Activated naive CD8-positive, alpha-beta T cell treated with anti-CD3 and anti-CD28 coated beads, Interleukin-2, amount 10 ng/mL, durations not matched to agents 7 days and 5 days (primary cell): ENCODE measurements around the gene COX19. TPM values are rescaled to one million over a fixed set of nuclear protein-coding genes. Genes with fewer than 3 reads are reported as not detected.
"Not testable (repeated sequence)": the region's sequence is repeated elsewhere in the genome, so short reads cannot be mapped to it uniquely, and the experiment has no call there.

Experiments used
- ATAC-seq: fragments of 150-1000 bp; cut with Tn5 transposase; one replicate; pipeline ENCODE4 v1.10.0; 2021; ENCODE audit warnings: low read depth, moderate library complexity
- POLR2A ChIA-PET: fragments of 350-600 bp; sonication (Branson Sonifier 250); formaldehyde crosslinking; loops from one replicate; lab custom pipeline; 2021; ENCODE audit warnings: antibody characterized with exemption; lab: Charles Lee
- DNase-seq: peaks from one replicate; pipeline ENCODE4 v3.0.0; 2021
- H3K27ac Mint-ChIP-seq: one replicate; pipeline ENCODE4 v1.8.0; 2022; ENCODE audit warnings: mild to moderate bottlenecking, mixed read lengths
- H3K27me3 Mint-ChIP-seq: one replicate; pipeline ENCODE4 v1.8.0; 2022; ENCODE audit warnings: mild to moderate bottlenecking, moderate library complexity, mixed read lengths
- H3K36me3 Mint-ChIP-seq: one replicate; pipeline ENCODE4 v1.8.0; 2021; ENCODE audit warnings: mild to moderate bottlenecking, mixed read lengths
- H3K4me1 Mint-ChIP-seq: one replicate; pipeline ENCODE4 v1.8.0; 2021; ENCODE audit warnings: mixed read lengths
- H3K4me3 Mint-ChIP-seq: one replicate; pipeline ENCODE4 v1.8.0; 2022; ENCODE audit warnings: mild to moderate bottlenecking, moderate library complexity, mixed read lengths
- H3K9me3 Mint-ChIP-seq: one replicate; pipeline ENCODE4 v1.8.0; 2021; ENCODE audit warnings: mixed read lengths
- total RNA-seq, 2 experiments: library from RNA; stranded (reverse); gene quantifications; one replicate each; pipeline ENCODE4 v1.2.3, GENCODE V29; 2021

COX19 gene
- total RNA-seq, 2 experiments from 2014 or later = 26.2 to 29.3 TPM

DNA sequence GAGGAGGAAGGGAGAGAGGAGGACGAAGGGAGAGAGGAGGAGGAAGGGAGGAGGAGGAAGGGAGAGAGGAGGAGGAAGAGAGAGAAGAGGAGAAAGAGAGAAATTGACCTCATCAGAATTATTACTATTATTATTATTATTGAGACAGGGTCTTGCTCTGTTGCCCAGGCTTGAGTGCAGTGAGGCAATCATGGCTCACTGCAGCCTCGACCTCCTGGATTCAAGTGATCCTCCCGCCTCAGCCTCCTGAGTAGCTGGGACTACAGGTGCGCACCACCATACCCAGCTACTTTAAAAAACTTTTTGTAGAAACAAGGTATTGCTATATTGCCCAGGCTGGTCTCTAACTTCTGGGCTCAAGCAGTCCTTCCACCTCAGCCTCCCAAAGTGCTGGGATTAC is 31.6 kb downstream of the COX19 start:
- Mint-ChIP-seq H3K9me3 (peaks cover 15% of the 10 kb centered on the region), H3K36me3 (peaks cover 15% of the 10 kb centered on the region)
- H3K27ac Mint-ChIP-seq, H3K4me3 Mint-ChIP-seq, ATAC-seq, POLR2A ChIA-PET, H3K27me3 Mint-ChIP-seq, H3K4me1 Mint-ChIP-seq, DNase-seq: not testable (repeated sequence)

GRCh38 chr7:940599-941408 is 34.5 kb downstream of the COX19 start:
- ATAC-seq = no peak
- no peak for DNase-seq
- Mint-ChIP-seq H3K4me3 (no peak overlapping the region), H3K27ac (no peak overlapping the region), H3K4me1 (peaks cover 6% of the 10 kb centered on the region), H3K36me3 (peaks cover 17% of the 10 kb centered on the region), H3K9me3 (peaks cover 15% of the 10 kb centered on the region), H3K27me3 (no peaks in the 10 kb centered on the region)
- POLR2A ChIA-PET = no interaction called here

DNA sequence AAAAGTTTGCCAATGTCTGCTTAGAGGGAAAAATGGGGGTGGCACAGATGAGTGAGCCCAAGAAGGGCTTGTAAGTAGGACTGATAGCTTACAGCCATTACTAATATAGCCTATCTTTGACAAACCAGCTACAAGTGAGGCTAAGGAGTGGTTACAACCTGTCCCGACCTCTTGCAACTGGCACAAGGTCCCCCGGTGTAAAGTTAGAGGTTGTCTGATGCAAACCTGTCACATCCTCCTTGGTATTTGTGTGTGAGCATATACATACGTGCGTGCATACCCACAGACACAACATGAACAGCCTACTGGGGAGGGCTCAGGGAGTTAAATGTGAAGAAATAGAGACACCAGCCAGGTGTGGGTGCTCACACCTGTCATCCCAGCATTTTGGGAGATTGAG is 35.5 kb downstream of the COX19 start:
- H3K9me3 Mint-ChIP-seq = peaks cover 15% of the 10 kb centered on the region
- no peak for DNase-seq
- POLR2A ChIA-PET = no interaction called here
- H3K27me3 Mint-ChIP-seq = no peaks in the 10 kb centered on the region
- H3K4me3 Mint-ChIP-seq = no peak overlapping the region
- H3K36me3 Mint-ChIP-seq = peaks cover 17% of the 10 kb centered on the region
- no peak overlapping the region for H3K27ac Mint-ChIP-seq
- ATAC-seq = no peak
- H3K4me1 Mint-ChIP-seq = peaks cover 6% of the 10 kb centered on the region

GRCh38 chr7:938546-939185 is 36.7 kb downstream of the COX19 start:
- Mint-ChIP-seq H3K4me3 (no peak overlapping the region), H3K9me3 (peaks cover 15% of the 10 kb centered on the region), H3K36me3 (peaks cover 17% of the 10 kb centered on the region), H3K27me3 (no peaks in the 10 kb centered on the region), H3K4me1 (peaks cover 6% of the 10 kb centered on the region), H3K27ac (no peak overlapping the region)
- DNase-seq (no peak), ATAC-seq (no peak)
- POLR2A ChIA-PET = interaction anchor here (1.8 kb wide), 1 partner anchor 13 kb away, joined by 3 read pairs; no protein-coding TSS in a partner anchor

DNA sequence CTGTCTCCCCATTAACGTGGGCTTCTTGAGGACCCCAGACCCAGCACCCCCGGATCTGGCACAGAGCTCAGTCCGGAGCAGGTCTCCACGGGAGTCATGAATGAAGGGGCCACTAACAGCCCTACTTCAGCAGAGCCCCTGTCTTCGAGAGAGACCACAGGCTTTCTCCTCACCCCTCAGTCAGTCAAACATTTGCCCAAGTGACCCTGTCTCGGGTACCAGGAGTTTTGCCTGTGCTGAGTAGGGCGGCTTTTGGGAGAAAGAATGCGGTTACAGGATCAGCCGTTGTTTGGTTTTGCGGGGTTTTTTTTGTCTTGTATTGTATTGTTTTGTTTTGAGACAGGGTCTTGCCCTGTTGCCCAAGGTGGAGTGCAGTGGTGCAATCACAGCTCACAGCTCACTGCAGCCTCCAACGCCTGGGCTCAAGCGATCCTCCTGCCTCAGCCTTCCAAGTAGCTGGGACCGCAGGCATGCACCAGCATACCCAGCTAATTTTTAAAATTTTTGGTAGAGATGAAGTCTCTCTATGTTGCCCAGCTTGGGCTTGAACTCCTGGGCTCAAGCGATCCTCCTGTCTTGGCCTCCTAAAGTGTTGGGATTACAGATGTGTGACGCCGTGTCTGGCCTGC is 37.4 kb downstream of the COX19 start:
- H3K36me3 Mint-ChIP-seq = peaks cover 17% of the 10 kb centered on the region
- DNase-seq (no peak), ATAC-seq (no peak)
- H3K4me3 Mint-ChIP-seq = no peak overlapping the region
- peaks cover 6% of the 10 kb centered on the region for H3K4me1 Mint-ChIP-seq
- no peaks in the 10 kb centered on the region for H3K27me3 Mint-ChIP-seq
- POLR2A ChIA-PET = interaction anchor here (1.8 kb wide), 1 partner anchor 12 kb away, joined by 3 read pairs; no protein-coding TSS in a partner anchor
- no peak overlapping the region for H3K27ac Mint-ChIP-seq
- peaks cover 15% of the 10 kb centered on the region for H3K9me3 Mint-ChIP-seq

DNA sequence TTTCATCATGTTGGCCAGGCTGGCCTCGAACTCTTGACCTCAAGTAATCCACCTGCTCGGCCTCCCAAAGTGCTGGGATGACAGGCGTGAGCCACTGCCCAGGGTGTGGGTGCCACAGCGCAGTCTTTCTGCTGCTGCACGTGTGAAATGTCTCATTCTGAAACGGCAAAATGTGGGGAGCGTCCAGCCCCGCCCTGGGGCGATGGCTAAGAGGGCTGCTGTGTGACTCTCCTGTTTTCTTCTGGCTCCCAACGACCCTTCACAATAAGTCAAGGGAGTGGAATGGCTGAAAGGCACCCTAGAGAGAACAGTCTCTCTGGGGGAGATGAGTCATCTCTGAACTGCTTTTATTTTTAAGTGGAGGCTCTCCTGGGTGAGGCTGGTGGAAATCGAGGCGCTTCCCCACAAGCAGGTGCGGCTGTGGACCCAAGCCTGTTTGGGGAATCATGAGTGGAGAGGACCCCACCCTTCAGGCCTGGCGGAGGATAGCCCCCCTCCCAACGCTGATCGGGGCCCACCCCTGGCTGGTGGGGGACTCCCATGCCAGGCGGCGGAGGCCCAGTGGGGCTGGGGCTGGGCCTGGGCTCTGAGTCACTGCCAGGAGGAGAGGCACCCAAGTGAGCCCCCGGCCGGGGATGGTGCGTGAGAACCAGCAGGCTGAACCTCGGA is 38.8 kb downstream of the COX19 start:
- Mint-ChIP-seq H3K27ac (peak overlapping the region; percentile 42), H3K4me1 (peaks cover 6% of the 10 kb centered on the region), H3K4me3 (no peak overlapping the region), H3K27me3 (no peaks in the 10 kb centered on the region), H3K9me3 (peaks cover 13% of the 10 kb centered on the region), H3K36me3 (peaks cover 17% of the 10 kb centered on the region)
- ATAC-seq (peak; percentile 67), DNase-seq (no peak)
- POLR2A ChIA-PET = no interaction called here

DNA sequence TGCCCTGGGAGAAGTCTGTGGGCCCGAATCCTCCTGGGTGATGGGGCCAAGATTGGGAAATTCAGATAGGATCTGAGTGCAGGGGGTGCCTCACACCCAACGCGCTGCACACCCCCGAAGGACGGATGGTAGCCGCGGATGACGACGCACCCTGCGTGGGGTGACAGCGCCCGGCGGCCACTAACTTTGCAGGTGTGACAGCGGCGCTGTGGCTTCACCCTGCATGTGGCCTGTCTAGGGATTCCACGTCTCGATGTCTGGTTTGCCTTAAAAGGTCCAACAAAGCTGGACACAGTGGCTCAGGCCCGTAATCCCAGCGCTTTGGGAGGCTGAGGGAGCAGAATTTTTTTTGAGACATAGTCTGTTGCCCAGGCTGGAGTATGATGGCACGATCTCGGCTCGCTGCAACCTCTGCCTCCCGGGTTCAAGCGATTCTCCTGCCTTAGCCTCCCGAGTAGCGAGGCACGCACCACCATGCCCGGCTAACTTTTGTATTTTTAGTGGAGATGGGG is 39.4 kb downstream of the COX19 start:
- POLR2A ChIA-PET = no interaction called here
- Mint-ChIP-seq H3K4me1 (peaks cover 6% of the 10 kb centered on the region), H3K36me3 (peaks cover 15% of the 10 kb centered on the region), H3K9me3 (peaks cover 10% of the 10 kb centered on the region), H3K27ac (no peak overlapping the region), H3K27me3 (no peaks in the 10 kb centered on the region), H3K4me3 (no peak overlapping the region)
- ATAC-seq (no peak), DNase-seq (no peak)

DNA sequence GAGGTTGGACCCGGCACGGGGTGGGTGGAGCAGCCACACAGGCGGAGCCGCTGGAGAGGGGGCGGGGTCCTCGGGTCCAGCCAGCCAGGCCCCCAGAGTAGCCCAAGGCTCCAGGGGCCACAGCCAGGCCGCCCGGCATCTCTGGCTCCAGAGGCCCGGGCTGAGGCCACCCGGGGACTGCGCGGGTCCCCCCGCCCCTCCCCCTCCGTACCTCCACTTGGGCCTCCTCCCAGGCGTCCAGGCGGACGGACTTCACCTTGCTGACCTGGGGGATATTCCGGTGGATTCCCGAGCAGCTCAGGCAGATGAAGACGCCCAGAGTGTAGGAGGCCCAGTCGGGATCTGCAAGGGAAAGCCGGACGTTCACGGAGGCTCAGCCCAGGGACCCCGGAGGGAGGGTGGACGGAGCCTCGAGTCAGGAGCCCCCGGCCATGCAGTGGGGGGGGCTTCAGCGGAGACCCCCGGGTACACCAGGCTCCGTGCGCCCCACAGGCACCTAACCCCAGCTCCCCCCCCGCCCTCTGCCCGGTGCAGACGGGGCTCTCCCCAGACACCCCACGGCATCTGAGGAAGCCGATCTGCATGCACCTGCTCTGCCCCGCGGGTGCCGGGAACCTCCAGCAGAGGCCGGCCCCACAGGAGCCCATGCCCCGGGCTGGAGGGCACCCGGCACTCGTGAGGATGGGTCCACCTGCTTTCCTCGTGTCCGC is 40.0 kb downstream of the COX19 start:
- DNase-seq = no peak
- ATAC-seq = no peak
- Mint-ChIP-seq H3K27me3 (no peaks in the 10 kb centered on the region), H3K9me3 (peaks cover 6% of the 10 kb centered on the region), H3K4me3 (no peak overlapping the region), H3K27ac (no peak overlapping the region), H3K36me3 (peaks cover 11% of the 10 kb centered on the region), H3K4me1 (peaks cover 6% of the 10 kb centered on the region)
- POLR2A ChIA-PET = no interaction called here

DNA sequence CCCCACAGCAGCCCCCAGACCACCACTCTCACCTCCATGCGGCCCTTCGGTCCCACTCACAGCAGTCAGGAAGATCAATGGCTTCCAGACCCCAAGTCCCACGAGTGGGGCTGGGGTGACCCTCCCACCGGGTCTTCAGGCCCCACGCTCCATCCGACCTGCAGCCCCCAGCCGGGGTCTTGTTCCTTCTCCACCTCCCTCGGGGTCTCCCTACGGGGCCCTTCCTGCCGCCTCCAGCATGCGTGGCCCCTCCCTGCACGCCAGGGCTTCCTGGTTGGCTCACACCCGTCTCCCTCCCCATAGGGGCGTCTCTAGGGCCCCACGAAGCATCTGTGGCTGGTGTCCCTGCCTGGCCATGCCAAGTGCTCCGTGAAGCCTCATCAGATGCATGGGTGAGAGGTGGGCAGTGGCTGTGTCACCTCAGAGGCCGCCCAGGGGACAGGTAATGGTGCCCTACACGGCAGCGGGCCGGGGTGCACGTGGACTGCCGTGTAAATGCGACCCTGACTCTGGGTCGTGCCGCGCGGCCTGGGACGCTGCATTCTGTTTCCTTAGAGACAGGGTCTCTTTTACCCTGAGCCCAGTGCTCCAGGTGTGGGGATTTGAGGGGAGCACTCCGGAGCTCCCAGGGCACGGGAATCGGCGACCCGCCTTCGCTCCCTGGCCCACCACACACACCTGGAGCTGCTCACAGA is 40.7 kb downstream of the COX19 start:
- DNase-seq (no peak), ATAC-seq (no peak)
- POLR2A ChIA-PET = no interaction called here
- H3K36me3 Mint-ChIP-seq = peaks cover 9% of the 10 kb centered on the region
- H3K4me1 Mint-ChIP-seq = peaks cover 8% of the 10 kb centered on the region
- H3K27ac Mint-ChIP-seq = no peak overlapping the region
- H3K4me3 Mint-ChIP-seq = no peak overlapping the region
- H3K9me3 Mint-ChIP-seq = no peaks in the 10 kb centered on the region
- H3K27me3 Mint-ChIP-seq = no peaks in the 10 kb centered on the region

DNA sequence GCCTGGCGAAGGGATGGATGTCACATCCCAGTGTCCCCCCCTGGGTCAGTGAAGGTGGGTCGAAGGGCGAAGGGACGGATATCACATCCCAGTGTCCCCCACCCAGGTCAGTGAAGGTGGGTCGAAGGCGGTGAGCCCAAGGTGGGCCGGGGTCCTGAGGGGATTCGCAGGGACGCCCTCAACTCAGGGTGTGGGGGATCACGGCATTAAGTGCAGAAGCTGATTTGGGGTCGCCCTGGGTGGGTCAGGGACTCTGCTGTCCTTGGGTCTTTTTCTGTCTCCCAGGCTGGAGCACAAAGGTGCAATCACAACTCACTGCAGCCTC is 42.7 kb downstream of the COX19 start:
- H3K4me1 Mint-ChIP-seq = peaks cover 13% of the 10 kb centered on the region
- H3K27me3 Mint-ChIP-seq = no peaks in the 10 kb centered on the region
- peaks cover 5% of the 10 kb centered on the region for H3K36me3 Mint-ChIP-seq
- POLR2A ChIA-PET = no interaction called here
- no peak for ATAC-seq
- DNase-seq = no peak
- no peaks in the 10 kb centered on the region for H3K9me3 Mint-ChIP-seq
- H3K4me3 Mint-ChIP-seq = no peak overlapping the region
- no peak overlapping the region for H3K27ac Mint-ChIP-seq

DNA sequence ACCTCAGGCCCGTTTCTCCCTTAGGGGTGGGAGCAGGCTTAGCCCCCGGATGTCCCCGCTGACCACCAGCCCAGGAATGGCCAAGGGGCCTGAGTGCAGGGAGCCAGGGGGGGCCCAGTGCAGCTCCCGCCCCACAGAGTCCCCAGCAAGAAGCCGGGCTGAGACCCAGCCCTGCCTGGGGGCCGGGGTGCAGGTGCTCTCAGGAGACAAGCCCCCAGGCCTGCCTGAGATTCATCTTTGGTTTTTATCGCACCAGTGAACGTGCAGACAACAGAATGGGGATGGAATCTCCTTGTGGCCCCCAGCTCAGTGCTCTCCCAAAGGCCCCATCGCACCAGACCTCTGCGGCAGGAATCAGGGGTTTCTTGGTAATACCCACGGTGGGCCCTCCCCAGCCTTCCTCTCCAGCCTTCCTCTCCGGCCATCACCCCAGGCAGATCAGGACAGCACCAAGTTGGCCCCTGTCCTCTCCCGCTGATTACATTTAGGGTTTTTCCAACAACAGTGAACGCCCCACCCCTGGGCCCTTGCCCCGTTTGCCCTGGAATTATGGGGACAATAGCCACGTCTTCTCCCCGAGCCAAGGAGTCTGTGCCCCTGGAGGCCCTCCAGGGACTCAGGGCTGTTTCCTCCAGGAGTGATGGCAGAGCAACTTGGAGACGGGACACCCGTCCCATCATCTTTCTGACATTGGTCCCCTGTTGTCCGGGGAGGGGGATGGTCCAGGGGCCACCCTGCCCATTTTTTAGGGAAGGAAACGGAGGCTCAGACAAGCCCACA is 43.3 kb downstream of the COX19 start:
- H3K4me1 Mint-ChIP-seq = peaks cover 13% of the 10 kb centered on the region
- peaks cover 5% of the 10 kb centered on the region for H3K36me3 Mint-ChIP-seq
- no peak for DNase-seq
- H3K9me3 Mint-ChIP-seq = no peaks in the 10 kb centered on the region
- POLR2A ChIA-PET = no interaction called here
- no peak for ATAC-seq
- no peak overlapping the region for H3K4me3 Mint-ChIP-seq
- no peaks in the 10 kb centered on the region for H3K27me3 Mint-ChIP-seq
- H3K27ac Mint-ChIP-seq = no peak overlapping the region
